ENCODE results near the gene INPP5F.
A peak's percentile ranks its signal among the peaks of the same experiment; 100 is the strongest.

The INPP5F gene

GRCh38 chr10:119725828-119726675, at the start of gene INPP5F:
TSS of gene INPP5F (plus strand) at chr10:119726050. CDS start at chr10:119726263, 213 bp downstream.
- peak; percentile 95 for DNase-seq (ENCODE audit: low read depth)
- no peak for TF ChIP-seq CTCF (conservative IDR thresholded peaks at IDR 0.05; ENCODE audit: control insufficient read depth, insufficient read depth, low read depth, low read length)
- peak within 1 kb of the TSS; percentile 67 for H3K4me3 ChIP-seq (ENCODE audit: control insufficient read depth, low read depth, low read length)

- DNase-seq (ENCODE audit: low read depth) = no peak
- H3K4me3 ChIP-seq (ENCODE audit: control insufficient read depth, low read depth, low read length) = no peak overlapping the region
- TF ChIP-seq CTCF (conservative IDR thresholded peaks at IDR 0.05; ENCODE audit: control insufficient read depth, insufficient read depth, low read depth, low read length) = no peak
Measured at GRCh38 chr10:119677126-119677525, 48.7 kb upstream of the INPP5F start.

GRCh38 chr10:119677904-119678755, 47.7 kb upstream of the INPP5F start:
- DNase-seq (ENCODE audit: low read depth) = peak; percentile 59
- H3K4me3 ChIP-seq (ENCODE audit: control insufficient read depth, low read depth, low read length) = no peak overlapping the region
- no peak for TF ChIP-seq CTCF (conservative IDR thresholded peaks at IDR 0.05; ENCODE audit: control insufficient read depth, insufficient read depth, low read depth, low read length)

- no peak overlapping the region for H3K4me3 ChIP-seq (ENCODE audit: control insufficient read depth, low read depth, low read length)
- DNase-seq (ENCODE audit: low read depth) = no peak
- TF ChIP-seq CTCF (conservative IDR thresholded peaks at IDR 0.05; ENCODE audit: control insufficient read depth, insufficient read depth, low read depth, low read length) = no peak
Measured at GRCh38 chr10:119679480-119679829, 46.4 kb upstream of the INPP5F start.

GRCh38 chr10:119680050-119680449, 45.8 kb upstream of the INPP5F start:
- no peak overlapping the region for H3K4me3 ChIP-seq (ENCODE audit: control insufficient read depth, low read depth, low read length)
- TF ChIP-seq CTCF (conservative IDR thresholded peaks at IDR 0.05; ENCODE audit: control insufficient read depth, insufficient read depth, low read depth, low read length) = no peak
- peak; percentile 81 for DNase-seq (ENCODE audit: low read depth)

- TF ChIP-seq CTCF (conservative IDR thresholded peaks at IDR 0.05; ENCODE audit: control insufficient read depth, insufficient read depth, low read depth, low read length) = no peak
- DNase-seq (ENCODE audit: low read depth) = peak; percentile 49
- no peak overlapping the region for H3K4me3 ChIP-seq (ENCODE audit: control insufficient read depth, low read depth, low read length)
Measured at GRCh38 chr10:119680650-119681081, 45.2 kb upstream of the INPP5F start.
